Activated effector memory CD4-positive, alpha-beta T cell treated with Interleukin-2 at 50 U/mL for 16 hours (primary cell): ENCODE data around the gene EPG5.
"Not testable (repeated sequence)": the region's sequence is repeated elsewhere in the genome, so short reads cannot be mapped to it uniquely, and the experiment has no call there.

ENCODE experiments used
- DNase-seq: peaks from one replicate; pipeline ENCODE4 v3.0.0-alpha.2; 2020

The EPG5 gene

GRCh38 chr18:45836242-45837205 lies 130.6 kb downstream of the EPG5 start:
- DNase-seq: no peak

- DNase-seq: no peak
Measured at GRCh38 chr18:45835057-45835636, 132.0 kb downstream of the EPG5 start.

- no peak for DNase-seq
Measured at GRCh38 chr18:45834306-45834705, 132.8 kb downstream of the EPG5 start.

GRCh38 chr18:45833846-45834245 lies 133.3 kb downstream of the EPG5 start:
- no peak for DNase-seq

DNA sequence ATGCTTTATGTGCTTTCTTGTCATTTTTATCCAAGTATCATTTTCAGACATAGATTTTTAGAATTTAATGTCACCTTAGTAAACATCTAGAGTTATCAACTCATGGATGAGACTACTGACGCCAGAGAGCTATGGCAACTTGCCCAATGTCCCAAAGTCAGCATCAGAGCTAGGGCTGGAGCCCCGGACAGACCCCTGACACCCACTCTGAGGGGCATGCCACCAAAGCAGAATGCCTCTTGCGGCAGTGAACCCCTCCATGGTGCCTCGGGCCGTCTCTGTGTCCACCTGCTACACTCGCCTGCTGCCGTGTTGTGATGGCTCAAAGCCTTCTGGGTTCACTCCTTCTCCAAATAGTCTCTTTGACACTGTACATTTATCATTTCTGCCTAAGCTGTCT lies 136.2 kb downstream of the EPG5 start:
- DNase-seq: no peak

- no peak for DNase-seq
Measured at GRCh38 chr18:45829855-45830254, 137.3 kb downstream of the EPG5 start.

GRCh38 chr18:45828917-45829811 lies 138.0 kb downstream of the EPG5 start:
- no peak for DNase-seq

DNA sequence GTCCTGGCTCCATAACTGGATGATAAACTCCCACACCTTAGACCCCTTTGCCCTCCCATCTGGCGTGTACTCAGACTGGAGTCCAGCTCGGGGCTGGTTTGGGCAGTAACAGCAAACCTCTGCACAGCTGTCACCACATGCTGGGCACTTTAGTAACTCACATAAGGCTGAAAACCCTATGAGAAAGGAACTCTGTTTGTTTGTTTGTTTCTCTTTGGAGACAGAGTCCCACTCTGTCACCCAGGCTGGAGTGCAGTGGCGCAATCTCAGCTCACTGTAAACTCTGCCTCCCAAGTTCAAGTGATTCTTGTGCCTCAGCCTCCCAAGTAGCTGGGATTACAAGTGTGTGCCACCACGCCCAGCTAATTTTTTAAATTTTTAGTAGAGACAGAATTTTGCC lies 140.4 kb downstream of the EPG5 start:
- not testable (repeated sequence) for DNase-seq

- DNase-seq: no peak
Measured at GRCh38 chr18:45826084-45826483, 141.0 kb downstream of the EPG5 start.

GRCh38 chr18:45825258-45826044 lies 141.7 kb downstream of the EPG5 start, which contains the start of gene SIGLEC15:
Gene SIGLEC15, plus strand, starts transcription at chr18:45825675. Its CDS starts 54 bp downstream, at chr18:45825729.
- DNase-seq: no peak

GRCh38 chr18:45821711-45822110 lies 145.4 kb downstream of the EPG5 start:
- no peak for DNase-seq

- DNase-seq: no peak
Measured at GRCh38 chr18:45821026-45821425, 146.1 kb downstream of the EPG5 start.

GRCh38 chr18:45820106-45820745 lies 146.9 kb downstream of the EPG5 start:
- DNase-seq: no peak

DNA sequence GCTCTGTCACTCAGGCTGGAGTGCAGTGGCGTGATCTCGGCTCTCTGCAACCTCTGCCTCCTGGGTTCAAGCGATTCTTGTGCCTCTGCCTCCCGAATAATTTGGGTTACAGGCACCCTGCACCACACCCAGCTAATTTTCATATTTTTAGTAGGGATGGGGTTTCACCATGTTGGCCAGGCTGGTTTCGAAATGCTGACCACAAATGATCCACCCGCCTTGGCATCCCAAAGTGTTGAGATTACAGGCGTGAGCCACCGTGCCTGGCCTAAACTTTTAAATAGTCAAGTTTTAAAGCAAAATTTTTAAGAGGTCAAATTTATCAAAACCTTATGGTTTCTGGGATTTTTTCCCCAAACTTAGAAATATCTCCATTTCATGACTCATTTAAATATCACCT lies 148.4 kb downstream of the EPG5 start:
- DNase-seq: not testable (repeated sequence)

DNA sequence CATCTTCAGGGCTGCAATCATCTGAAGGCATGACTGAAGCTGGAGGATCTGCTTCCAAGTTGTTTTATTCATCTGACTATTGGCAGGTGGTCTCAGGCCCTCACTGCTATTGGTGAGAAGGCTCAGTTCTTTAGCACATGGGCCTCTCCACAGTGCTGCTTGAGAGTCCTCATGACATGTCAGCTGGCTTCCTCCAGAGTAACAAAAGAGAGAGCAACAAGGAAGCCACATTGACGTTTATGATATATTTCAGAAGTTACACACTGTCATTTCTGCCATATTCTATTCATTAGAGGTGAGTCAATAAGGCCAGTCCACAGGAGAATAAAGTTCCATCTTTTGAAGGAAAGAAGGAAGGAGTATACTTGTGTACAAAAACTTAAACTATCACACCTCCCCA lies 149.6 kb downstream of the EPG5 start:
- no peak for DNase-seq

DNA sequence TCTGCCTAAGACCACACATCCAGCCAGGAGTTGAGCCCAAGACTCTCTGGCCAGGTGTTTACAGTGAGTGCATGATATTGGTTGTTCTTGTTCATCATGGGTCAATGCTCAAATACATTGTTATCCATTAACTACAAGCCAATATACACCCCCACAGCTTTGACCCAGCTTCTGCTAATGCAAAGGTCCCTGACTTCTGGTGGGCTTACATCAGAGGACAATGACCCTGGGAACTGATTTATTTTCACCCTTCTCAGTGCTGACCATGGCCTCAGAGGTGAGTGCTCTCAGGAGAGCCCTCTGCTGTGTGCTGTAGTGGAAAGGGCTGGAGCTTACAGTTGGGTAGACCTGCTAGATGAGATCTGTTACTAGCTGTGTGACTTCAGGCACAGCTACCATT lies 152.4 kb downstream of the EPG5 start:
- not testable (repeated sequence) for DNase-seq

GRCh38 chr18:45807144-45807543 lies 160.0 kb downstream of the EPG5 start:
- not testable (repeated sequence) for DNase-seq

DNA sequence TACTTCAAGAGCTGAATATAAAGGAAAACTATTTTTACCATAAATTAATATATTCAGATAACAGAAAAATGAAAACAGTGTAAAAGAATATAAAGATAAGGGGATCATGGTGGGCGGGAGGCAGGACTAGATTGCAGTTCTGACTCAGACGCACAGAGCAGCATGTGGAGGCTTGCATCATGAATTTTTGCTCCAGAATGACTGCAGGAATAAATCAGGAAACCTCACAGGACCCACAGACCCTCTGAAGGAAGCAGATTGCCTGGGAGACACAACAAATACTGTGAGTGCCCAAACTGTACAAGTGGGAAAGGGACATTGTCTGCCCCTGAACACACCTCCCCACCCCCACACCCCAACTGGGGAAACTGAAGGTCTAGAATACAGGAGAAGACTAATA lies 160.9 kb downstream of the EPG5 start:
- no peak for DNase-seq

DNA sequence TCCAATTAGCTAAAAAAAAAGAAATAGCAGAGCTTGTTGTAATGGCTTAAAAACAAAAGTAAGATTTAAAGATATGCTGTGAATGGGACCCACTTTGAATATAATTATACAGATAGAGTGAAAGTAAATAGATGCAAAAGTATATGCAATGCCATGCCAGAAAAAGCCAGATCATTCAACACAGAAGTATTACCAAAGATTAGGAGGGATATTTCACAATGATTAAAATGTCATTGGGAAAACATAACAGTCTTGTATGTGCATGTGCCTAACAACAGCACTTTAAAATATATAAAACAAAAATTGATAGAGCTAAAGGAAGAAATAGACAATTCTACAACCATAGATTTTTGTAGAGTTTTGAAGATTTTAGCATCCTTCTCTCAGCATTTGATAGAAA lies 161.6 kb downstream of the EPG5 start:
- no peak for DNase-seq

- DNase-seq: no peak
Measured at GRCh38 chr18:45802814-45803492, 164.2 kb downstream of the EPG5 start.

DNA sequence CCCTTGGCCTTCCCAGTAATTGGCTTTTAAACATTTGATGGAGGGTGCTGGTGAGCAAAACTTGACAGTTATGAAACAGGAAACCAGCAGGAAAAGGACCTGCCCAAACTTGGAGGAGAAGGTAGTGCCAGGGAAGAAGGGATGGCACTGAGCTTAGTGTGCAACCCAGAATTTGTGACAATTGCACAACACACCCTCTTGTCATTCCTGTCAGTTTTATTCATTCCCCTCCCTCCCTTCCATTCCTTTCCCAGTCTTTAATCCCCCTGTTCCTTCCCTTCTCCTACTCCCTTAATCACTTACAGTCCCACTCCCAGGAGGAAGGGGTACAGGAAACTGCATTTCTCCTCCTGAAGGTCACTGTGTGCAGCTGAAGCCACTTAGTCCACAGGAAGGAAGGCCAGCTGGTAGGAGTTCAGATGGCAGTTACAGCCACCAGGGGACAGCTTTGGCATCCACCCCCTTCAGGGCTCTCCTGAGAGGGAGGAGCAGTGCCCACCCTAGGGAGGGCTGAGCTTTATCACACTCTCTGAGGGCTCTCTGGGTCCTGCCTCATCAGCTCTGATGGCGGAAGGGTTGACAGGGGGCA lies 165.6 kb downstream of the EPG5 start:
- no peak for DNase-seq
